Small intestine (tissue), 7 donors: ENCODE results near the gene CFAP57. TPM values are rescaled to one million over a fixed set of nuclear protein-coding genes. Genes with fewer than 3 reads are reported as not detected.

Experiments used
- DNase-seq, 2 donors: peaks; one replicate each; pipeline versions ENCODE4 v3.0.0 to v3.0.0-alpha.2; 2013
- FAIRE-seq: peaks from 2 replicates; lab custom pipeline; 2012; peaks lifted over from hg19 to GRCh38; lab: Jason Lieb, UNC
- H3K27ac ChIP-seq, 3 donors: one replicate each; pipeline ENCODE4 v1.5.1; 2013; ENCODE audit warnings: low read length in 2 of 3, mild to moderate bottlenecking in 2 of 3, control low read depth in 1 of 3, inconsistent platforms in 1 of 3, low read depth in 1 of 3, moderate library complexity in 1 of 3
- H3K27me3 ChIP-seq, 3 donors: one replicate each; pipeline ENCODE4 v1.6.1; 2013; ENCODE audit warnings: low read length in 3 of 3, inconsistent platforms in 1 of 3; ENCODE audit not compliant: control insufficient read depth in 3 of 3, insufficient read depth in 3 of 3
- H3K36me3 ChIP-seq, 3 donors: one replicate each; pipeline ENCODE4 v1.6.1; 2013; ENCODE audit warnings: low read length in 3 of 3, inconsistent platforms in 1 of 3, low read depth in 1 of 3, mild to moderate bottlenecking in 1 of 3, moderate library complexity in 1 of 3; ENCODE audit not compliant: control insufficient read depth in 3 of 3, insufficient read depth in 2 of 3
- H3K4me1 ChIP-seq, 3 donors: one replicate each; pipeline ENCODE4 v1.6.1; 2013; ENCODE audit warnings: low read length in 2 of 3, inconsistent platforms in 1 of 3, low read depth in 1 of 3, mild to moderate bottlenecking in 1 of 3, moderate library complexity in 1 of 3; ENCODE audit not compliant: control insufficient read depth in 3 of 3, insufficient read depth in 2 of 3
- H3K4me3 ChIP-seq, 3 donors: one replicate each; pipeline ENCODE4 v1.5.1; 2013; ENCODE audit warnings: low read length in 3 of 3, control low read depth in 1 of 3, inconsistent platforms in 1 of 3, low read depth in 1 of 3, mild to moderate bottlenecking in 1 of 3, moderate library complexity in 1 of 3
- H3K9me3 ChIP-seq, 2 donors: one replicate each; pipeline ENCODE4 v1.6.1; 2013; ENCODE audit warnings: low read depth in 1 of 2, low read length in 1 of 2; ENCODE audit not compliant: control insufficient read depth in 2 of 2, insufficient read depth in 1 of 2
- WGBS, 3 donors: extraction: QIAGEN DNeasy Blood & Tissue Kit; methylation state at CpG; one replicate each; pipeline ENCODE4 v1.1.7; 2013; 5-methylcytosine and 5-hydroxymethylcytosine counted together
- polyA plus RNA-seq, 4 donors: library from polyadenylated mRNA; stranded (reverse) in 3 of 4; unstranded in 1 of 4; fragments of 200-250 nt in 3 of 4; fragments of 120-200 nt in 1 of 4; gene quantifications; one replicate each; pipeline versions ENCODE4 v1.2.1 to v1.2.3, GENCODE V29; 2013
- donor health status: healthy with polysubstance abuse.
- donor health status: control.
- donor health status: control.
- donor health status: Bipolar disorder and iron deficiency.
- donor health status: healthy.

The CFAP57 gene
- polyA plus RNA-seq, 4 donors: 0.03 to 0.31 TPM; not detected in 2

DNA sequence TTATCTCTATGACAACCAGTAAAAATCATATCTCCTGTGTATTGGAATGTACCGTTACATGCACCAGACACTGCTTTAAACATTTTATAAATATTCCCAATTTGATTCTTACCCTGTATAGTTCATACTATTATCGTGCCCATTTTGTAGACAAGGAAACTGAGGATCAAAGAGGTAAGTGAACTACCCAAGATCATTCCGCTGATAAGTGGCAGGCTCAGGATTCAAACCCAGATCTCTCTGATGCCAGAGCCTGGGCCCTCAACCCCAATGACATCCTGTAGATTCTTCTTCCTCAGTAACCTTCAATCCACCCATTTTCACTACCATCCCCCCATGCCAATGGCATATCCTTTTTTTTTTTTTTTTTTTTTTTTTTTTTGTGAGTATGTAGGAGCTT lies 12.3 kb downstream of the CFAP57 start:
- no peaks in the 10 kb centered on the region for H3K9me3 ChIP-seq
- WGBS, 3 donors: 88 to 98% (median 90%) methylated on average over 3 of the region's 3 CpGs
- H3K4me3 ChIP-seq: no peak overlapping the region
- H3K4me1 ChIP-seq: no peaks in the 10 kb centered on the region
- FAIRE-seq: no peak
- DNase-seq: no peak
- H3K27me3 ChIP-seq: no peaks in the 10 kb centered on the region
- no peaks in the 10 kb centered on the region for H3K36me3 ChIP-seq
- H3K27ac ChIP-seq: no peak overlapping the region

DNA sequence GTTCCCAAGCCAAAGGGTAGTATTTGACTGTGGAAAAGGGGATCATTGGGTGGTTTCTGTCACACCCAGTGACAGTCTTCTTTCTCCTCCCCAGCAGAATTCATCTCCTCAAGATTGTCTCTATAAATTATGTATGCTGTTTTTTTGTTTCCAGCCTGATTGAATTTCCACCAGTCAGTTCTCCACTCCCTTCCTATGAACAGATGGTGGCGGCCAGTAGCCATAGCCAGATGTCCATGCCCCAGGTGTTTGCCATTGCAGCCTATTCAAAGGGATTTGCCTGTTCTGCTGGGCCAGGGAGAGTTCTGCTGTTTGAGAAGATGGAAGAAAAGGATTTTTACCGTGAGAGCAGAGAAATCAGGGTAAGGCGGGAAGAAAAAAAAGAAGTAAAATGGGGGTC lies 12.9 kb downstream of the CFAP57 start:
- Histone ChIP-seq H3K9me3 (no peaks in the 10 kb centered on the region), H3K4me3 (no peak overlapping the region), H3K27me3 (no peaks in the 10 kb centered on the region), H3K27ac (no peak overlapping the region), H3K36me3 (no peaks in the 10 kb centered on the region), H3K4me1 (no peaks in the 10 kb centered on the region)
- DNase-seq (no peak), FAIRE-seq (no peak)
- WGBS, 3 donors: 92 to 93% (median 92%) methylated on average over 3 of the region's 3 CpGs

DNA sequence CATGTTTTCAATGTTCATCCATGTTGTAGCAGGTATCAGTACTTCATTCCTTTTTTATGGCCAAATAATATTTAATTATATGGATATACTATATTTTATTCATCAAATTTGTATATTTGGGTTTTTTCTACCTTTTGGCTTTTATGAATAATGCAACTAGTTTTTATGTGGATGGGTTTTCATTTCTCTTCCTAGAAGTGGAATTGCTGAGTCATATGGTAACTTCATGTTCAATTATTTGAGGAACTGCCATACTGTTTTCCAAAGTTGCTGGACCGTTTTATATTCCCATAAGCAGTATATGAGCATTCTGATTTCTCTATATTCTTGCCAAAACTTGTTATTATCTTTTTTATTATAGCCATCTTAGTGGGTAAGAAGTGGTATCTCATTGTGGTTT lies 16.0 kb downstream of the CFAP57 start:
- Histone ChIP-seq H3K9me3 (no peaks in the 10 kb centered on the region), H3K36me3 (no peaks in the 10 kb centered on the region), H3K27ac (no peak overlapping the region), H3K27me3 (no peaks in the 10 kb centered on the region), H3K4me3 (no peak overlapping the region), H3K4me1 (no peaks in the 10 kb centered on the region)
- FAIRE-seq: no peak
- WGBS, 3 donors: 53 to 84% (median 81%) methylated on average over 1 of the region's 1 CpG
- DNase-seq: no peak

DNA sequence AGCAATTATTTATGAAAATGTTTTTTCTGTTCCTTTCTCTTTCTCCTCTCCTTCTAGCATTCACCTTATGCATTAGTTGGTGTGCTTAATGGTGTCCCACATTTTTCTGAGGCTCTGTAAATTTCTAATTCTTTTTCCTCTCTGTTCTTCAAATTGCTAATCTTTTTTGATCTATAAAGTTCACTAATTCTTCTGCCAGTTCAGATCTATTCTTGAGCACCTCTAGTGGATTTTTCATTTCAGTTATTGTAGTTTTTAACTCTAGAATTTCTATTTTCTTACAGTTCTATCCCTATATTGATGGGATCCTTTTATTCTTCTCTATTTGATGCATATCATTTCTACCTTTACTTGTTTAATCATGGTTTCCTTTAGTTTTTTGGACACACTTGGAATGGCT lies 22.4 kb downstream of the CFAP57 start:
- no peak for DNase-seq
- Histone ChIP-seq H3K36me3 (no peaks in the 10 kb centered on the region), H3K9me3 (no peaks in the 10 kb centered on the region), H3K27me3 (no peaks in the 10 kb centered on the region), H3K4me3 (no peak overlapping the region), H3K4me1 (no peaks in the 10 kb centered on the region), H3K27ac (no peak overlapping the region)
- no peak for FAIRE-seq

DNA sequence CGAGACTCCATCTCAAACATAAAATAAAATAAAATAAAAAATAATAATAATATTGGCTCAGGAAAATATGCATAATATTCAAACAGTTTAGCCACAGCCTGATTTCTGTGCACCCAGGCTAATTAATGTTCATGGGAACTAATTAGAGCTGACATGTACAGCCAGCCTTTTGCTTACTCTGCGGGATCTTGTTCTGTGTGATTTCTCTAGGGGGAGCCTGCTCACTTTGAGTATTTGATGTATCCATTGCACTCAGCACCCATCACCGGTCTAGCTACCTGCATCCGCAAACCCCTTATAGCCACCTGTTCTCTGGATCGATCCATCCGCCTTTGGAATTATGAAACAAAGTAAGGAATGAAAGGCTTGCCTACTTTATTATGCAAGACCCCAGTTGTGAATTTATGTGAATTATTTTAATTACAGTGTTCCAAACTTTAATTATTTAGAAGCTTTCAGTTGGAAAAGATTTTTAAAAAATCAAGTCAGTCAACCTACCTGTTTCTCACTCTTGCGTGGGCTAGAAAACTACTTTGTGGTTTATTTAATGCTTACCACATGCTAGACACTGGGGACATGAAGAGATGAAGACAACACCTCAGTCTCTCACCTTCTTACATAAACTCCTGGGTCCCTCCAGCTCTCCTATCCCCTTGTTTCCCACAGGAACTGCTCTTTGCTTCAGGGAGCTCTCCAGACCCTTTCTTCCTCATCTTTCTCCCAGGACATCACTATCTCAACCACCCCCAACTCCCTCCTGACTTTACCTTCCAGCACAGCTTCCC lies 25.4 kb downstream of the CFAP57 start:
- no peak for FAIRE-seq
- H3K4me3 ChIP-seq: no peak overlapping the region

DNA sequence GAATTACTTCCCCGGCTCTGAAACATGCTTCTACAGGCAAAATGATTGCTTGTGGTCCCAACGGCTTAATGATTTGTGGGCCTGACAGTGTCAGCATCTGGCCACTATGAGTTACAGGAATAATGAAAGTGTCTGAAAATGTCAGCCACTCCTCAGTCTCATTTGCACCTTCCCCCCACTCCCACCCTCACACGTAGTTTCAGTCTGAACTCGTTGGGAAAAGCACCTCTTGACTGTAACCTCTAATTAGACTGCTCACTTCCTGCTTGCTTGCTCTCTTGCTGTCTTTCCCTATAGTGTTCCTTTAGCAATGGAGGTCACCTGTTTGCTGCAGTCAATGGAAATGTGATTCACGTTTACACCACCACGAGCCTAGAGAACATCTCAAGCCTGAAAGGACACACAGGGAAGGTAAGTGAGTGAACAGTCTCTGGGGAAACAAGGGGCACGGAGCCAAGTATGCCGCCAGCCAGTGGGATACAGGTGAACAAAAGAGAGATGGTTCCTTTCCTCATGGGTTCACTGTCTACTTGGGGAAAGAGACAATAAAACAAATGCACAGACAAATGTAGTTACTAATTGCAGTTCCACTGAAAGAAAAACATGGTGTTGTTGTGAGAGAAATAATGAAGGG lies 27.1 kb downstream of the CFAP57 start:
- FAIRE-seq (no peak), DNase-seq (no peak)
- Histone ChIP-seq H3K27me3 (no peaks in the 10 kb centered on the region), H3K9me3 (peaks cover 0 to 7% of the 10 kb centered on the region in 2 donors), H3K4me3 (no peak overlapping the region), H3K36me3 (no peaks in the 10 kb centered on the region), H3K4me1 (no peaks in the 10 kb centered on the region), H3K27ac (no peak overlapping the region)
- 59 to 63% (median 59%) methylated on average over 8 of the region's 8 CpGs for WGBS, 3 donors

More for the DNA sequence above, 25.4 kb downstream of the CFAP57 start:
- H3K27ac ChIP-seq: no peak overlapping the region
- no peak for DNase-seq
- H3K36me3 ChIP-seq: no peaks in the 10 kb centered on the region
- H3K9me3 ChIP-seq: no peaks in the 10 kb centered on the region
- H3K4me1 ChIP-seq: no peaks in the 10 kb centered on the region
- no peaks in the 10 kb centered on the region for H3K27me3 ChIP-seq
- WGBS, 3 donors: 84 to 89% (median 89%) methylated on average over 7 of the region's 7 CpGs

DNA sequence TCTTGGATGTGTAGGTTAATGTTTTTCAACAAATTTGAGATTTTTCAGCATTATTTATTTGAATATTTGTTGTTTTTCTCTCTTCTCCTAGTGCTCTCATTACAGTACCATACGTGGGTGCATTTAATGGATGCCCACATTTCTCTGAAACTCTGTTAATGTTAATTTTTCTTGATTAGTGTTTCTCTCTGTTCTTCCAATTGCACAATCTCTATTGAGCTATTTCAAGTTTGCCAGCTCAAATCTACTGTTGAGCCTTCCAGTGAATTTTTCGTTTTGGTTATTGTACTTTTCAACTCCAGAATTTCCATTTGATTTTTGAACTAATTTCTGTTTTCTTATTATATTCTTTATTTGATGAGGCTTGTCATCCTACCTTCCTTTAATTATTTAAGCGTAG lies 31.7 kb downstream of the CFAP57 start:
- no peak overlapping the region for H3K4me3 ChIP-seq
- no peaks in the 10 kb centered on the region for H3K36me3 ChIP-seq
- WGBS, 3 donors: 84 to 94% (median 90%) methylated on average over 3 of the region's 3 CpGs
- DNase-seq (no peak), FAIRE-seq (no peak)
- peaks cover 0 to 7% of the 10 kb centered on the region in 2 donors for H3K9me3 ChIP-seq
- peaks cover 0 to 32% (median 0%) of the 10 kb centered on the region in 3 donors for H3K4me1 ChIP-seq
- H3K27me3 ChIP-seq: no peaks in the 10 kb centered on the region
- no peak overlapping the region for H3K27ac ChIP-seq

DNA sequence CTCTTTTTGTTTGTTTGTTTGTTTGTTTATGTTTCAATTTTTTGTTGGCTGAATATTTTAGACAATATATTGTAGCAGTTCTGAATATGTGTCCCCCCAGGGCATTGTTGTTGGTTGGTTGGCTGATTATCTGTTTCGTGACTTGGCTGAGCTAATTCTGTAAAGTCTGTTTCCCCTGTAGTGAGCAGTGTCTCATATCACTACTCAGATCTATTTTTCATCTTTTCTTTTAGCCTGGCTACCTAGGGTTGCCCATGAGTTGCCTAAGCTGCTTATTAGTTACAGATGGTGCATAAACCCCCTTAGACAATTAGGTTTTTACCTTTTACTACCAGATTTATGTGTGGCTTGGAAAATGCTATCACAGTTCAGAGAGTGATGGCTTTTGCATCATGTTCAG lies 32.3 kb downstream of the CFAP57 start:
- no peak for FAIRE-seq
- WGBS, 3 donors: 80 to 90% (median 89%) methylated on average over 1 of the region's 1 CpG
- peaks cover 0 to 7% of the 10 kb centered on the region in 2 donors for H3K9me3 ChIP-seq
- no peak overlapping the region for H3K4me3 ChIP-seq
- H3K27me3 ChIP-seq: no peaks in the 10 kb centered on the region
- H3K4me1 ChIP-seq: peaks cover 0 to 32% (median 0%) of the 10 kb centered on the region in 3 donors
- no peak overlapping the region for H3K27ac ChIP-seq
- H3K36me3 ChIP-seq: no peaks in the 10 kb centered on the region
- no peak for DNase-seq
